ENCODE results near the gene OS9. TPM values are rescaled to one million over a fixed set of nuclear protein-coding genes. Genes with fewer than 3 reads are reported as not detected.

OS9 gene
- total and polyA plus RNA-seq, 9 of the 15 experiments (the other 6 are each of a cell fraction or from before 2014, with no cell fraction given): 4.6 to 105 (median 89.5) TPM

DNA sequence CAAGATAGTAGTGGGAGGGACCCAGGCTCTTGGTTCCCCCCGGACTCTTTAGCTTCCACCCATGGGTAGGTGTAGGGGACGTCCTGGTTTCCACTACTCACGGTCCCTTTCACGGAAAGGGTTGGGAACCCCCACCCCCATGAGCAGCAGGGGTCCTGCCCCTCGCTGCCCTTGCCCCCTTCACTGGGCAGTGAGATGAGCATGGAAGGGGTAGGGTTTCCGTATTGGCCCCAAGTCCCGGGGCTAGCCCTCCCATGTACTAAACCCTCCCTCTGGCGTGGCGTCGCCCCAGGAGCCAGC lies 31.9 kb downstream of the OS9 start (continued):
- no peak for TF ChIP-seq ZNF518B (CRISPR knock-in tag; IDR thresholded peaks at IDR 0.05)

DNA sequence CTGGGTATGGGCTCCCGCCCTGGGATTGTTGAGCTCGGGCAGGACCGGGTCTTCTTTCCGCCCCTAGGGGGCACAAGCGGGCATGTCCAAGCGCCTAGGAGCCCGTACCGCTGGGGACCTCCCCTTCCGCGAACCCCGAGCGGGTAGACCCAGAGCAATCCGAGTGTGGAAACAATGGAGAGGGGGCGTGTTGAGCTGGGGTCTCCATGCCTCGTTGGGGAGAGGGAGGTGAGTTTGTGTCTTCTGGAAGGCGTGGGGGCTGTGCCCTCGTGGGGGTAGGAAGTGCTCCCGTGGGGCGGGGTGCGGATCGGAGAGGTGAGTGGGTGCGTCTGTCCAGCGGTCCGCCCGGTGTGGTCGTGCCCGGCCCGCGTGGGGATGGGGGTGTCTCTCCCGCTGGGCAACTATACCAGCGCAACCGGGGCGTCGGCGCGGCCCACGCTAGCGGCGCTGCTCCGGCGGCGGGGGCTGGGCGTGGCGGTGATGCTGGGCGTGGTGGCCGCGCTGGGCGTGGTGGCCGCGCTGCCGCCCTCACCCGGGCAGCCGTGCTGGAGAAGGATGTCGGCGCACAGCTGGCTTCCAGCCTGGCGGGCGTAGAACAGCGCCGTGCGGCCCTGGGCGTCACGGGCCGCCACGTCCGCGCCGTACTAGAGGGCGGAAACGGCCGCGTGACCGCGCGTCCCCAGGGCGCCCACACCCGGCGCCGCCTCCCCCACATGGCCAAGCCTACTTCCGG lies 32.4 kb downstream of the OS9 start:
- BruUV-seq (replicated peaks): no TSS peak
- no peak for ATAC-seq

More for the DNA sequence above, 32.4 kb downstream of the OS9 start:
- Histone ChIP-seq H3K9me3 (replicated peaks; ENCODE audit: control insufficient read depth, insufficient read depth, low read depth, low read length) (no peaks in the 10 kb centered on the region; the same call in 1 of the 2 replicates), H3K79me2 (ENCODE audit: control insufficient read depth, insufficient read depth, low read length) (no peaks in the 10 kb centered on the region), H3K9ac (ENCODE audit: insufficient read depth in 1 of 2, low read depth in 2 of 2, low read length in 2 of 2) (no peak overlapping the region), H3K27ac (ENCODE audit: extremely low read depth, low read depth, low read length) (no peak overlapping the region), H3K27me3 (ENCODE audit: control insufficient read depth in 2 of 2, insufficient read depth in 2 of 2, low read length in 2 of 2) (peaks cover 17 to 21% of the 10 kb centered on the region in 2 experiments), H2AFZ (ENCODE audit: low read depth, low read length) (no peak overlapping the region), H3K4me2 (ENCODE audit: insufficient read depth, low read length) (no peak overlapping the region), H3K4me3 (no peak overlapping the region), H3K4me1 (replicated peaks in 1 of 2; ENCODE audit: control insufficient read depth in 2 of 2, insufficient read depth in 2 of 2, low read length in 2 of 2) (peaks cover 0 to 20% of the 10 kb centered on the region in 2 experiments; a peak in 2 of 5 replicates), H4K20me1 (replicated peaks; ENCODE audit: control insufficient read depth, insufficient read depth, low read length) (no peaks in the 10 kb centered on the region; the same call in 1 of the 2 replicates), H3K36me3 (ENCODE audit: control insufficient read depth, insufficient read depth, low read length) (0 out of 3 replicates have a peak, but pooled peaks cover 2% of the 10 kb centered on the region), H3K9me1 (ENCODE audit: control insufficient read depth, insufficient read depth, low read length) (peaks cover under 1% of the 10 kb centered on the region)
- FAIRE-seq (no peak), DNase-seq (ENCODE audit: extremely low read depth in 1 of 4, low spot score in 3 of 4) (peak in 1 of 4 experiments; percentile 48)
- in situ Hi-C loops (cut with MboI): no loop called here
- WGBS (ENCODE audit: insufficient coverage, low coverage, missing lambda C conversion rate): 63% methylated on average over 22 of the region's 79 CpGs
- TF ChIP-seq POLR2G (IDR thresholded peaks at IDR 0.05; ENCODE audit: low read depth, low read length) (peak; percentile 28; the same call in 1 of the 2 replicates), POLR2AphosphoS5 (IDR thresholded peaks at IDR 0.05; ENCODE audit: control insufficient read depth, insufficient read depth, low read depth, low read length) (no peak), ZBTB33 (CRISPR knock-in tag; IDR thresholded peaks at IDR 0.05) (peak; percentile 91)
- TF ChIP-seq, protein P1, sequence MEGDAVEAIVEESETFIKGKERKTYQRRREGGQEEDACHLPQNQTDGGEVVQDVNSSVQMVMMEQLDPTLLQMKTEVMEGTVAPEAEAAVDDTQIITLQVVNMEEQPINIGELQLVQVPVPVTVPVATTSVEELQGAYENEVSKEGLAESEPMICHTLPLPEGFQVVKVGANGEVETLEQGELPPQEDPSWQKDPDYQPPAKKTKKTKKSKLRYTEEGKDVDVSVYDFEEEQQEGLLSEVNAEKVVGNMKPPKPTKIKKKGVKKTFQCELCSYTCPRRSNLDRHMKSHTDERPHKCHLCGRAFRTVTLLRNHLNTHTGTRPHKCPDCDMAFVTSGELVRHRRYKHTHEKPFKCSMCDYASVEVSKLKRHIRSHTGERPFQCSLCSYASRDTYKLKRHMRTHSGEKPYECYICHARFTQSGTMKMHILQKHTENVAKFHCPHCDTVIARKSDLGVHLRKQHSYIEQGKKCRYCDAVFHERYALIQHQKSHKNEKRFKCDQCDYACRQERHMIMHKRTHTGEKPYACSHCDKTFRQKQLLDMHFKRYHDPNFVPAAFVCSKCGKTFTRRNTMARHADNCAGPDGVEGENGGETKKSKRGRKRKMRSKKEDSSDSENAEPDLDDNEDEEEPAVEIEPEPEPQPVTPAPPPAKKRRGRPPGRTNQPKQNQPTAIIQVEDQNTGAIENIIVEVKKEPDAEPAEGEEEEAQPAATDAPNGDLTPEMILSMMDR (IDR thresholded peaks at IDR 0.05 in 2 of 3, conservative IDR thresholded peaks at IDR 0.05 in 1 of 3; ENCODE audit: insufficient read depth in 2 of 3, low read depth in 1 of 3, low read length in 3 of 3): peak in 2 of 3 experiments; percentile 8 to 32; a peak in 1 of 6 replicates
- intact Hi-C loops (cut with micrococcal nuclease): no loop called here
- CTCF ChIA-PET (ENCODE audit: low intra/inter-chr PET ratio): no interaction called here
- POLR2A ChIA-PET: interaction anchor here (0.6 to 0.9 kb wide), 2 partner anchors 92 to 249 kb away, joined by 4 read pairs; partner anchors contain the start of gene AVIL
